GM12801 (cell line): ENCODE measurements around the gene SEPTIN12.

Experiments used
- CTCF ChIP-seq: IDR thresholded peaks from one replicate; pipeline ENCODE4 v1.5.1; 2011; ENCODE audit warnings: control low read depth; ENCODE audit not compliant: insufficient read length; ENCODE audit errors: extremely low read depth

Gene SEPTIN12

GRCh38 chr16:4767872-4768548, 20.1 kb downstream of the SEPTIN12 start:
- no peak for TF ChIP-seq CTCF

GRCh38 chr16:4766875-4767628, 21.1 kb downstream of the SEPTIN12 start, which contains the start of gene ZNF500:
Gene ZNF500 (minus strand): TSS chr16:4767162. CDS start chr16:4765978, 1,184 bp downstream.
- TF ChIP-seq CTCF = no peak

- no peak for TF ChIP-seq CTCF
Observed at GRCh38 chr16:4765511-4766474, 22.4 kb downstream of the SEPTIN12 start.

GRCh38 chr16:4763791-4764190, 24.4 kb downstream of the SEPTIN12 start:
- no peak for TF ChIP-seq CTCF

- TF ChIP-seq CTCF = no peak
Observed at GRCh38 chr16:4762205-4762604, 25.9 kb downstream of the SEPTIN12 start.

- TF ChIP-seq CTCF = no peak
Observed at GRCh38 chr16:4760221-4760910, 27.8 kb downstream of the SEPTIN12 start.

- no peak for TF ChIP-seq CTCF
Observed at GRCh38 chr16:4755687-4756086, 32.5 kb downstream of the SEPTIN12 start.
